AG10803 (cell line): ENCODE results near the gene PRG2.
"Not testable (repeated sequence)": the region's sequence is repeated elsewhere in the genome, so short reads cannot be mapped to it uniquely, and the experiment has no call there.

ENCODE experiments used
- DNase-seq: peaks from one replicate; pipeline ENCODE4 v3.0.0; 2010; ENCODE audit warnings: low read depth
- H3K4me3 ChIP-seq: 2 replicates; pipeline ENCODE4 v1.5.1; 2011; ENCODE audit warnings: mild to moderate bottlenecking, low read length, control low read depth
- TF ChIP-seq, protein P1 (sequence below): conservative IDR thresholded peaks from 2 replicates; pipeline ENCODE4 v1.5.1; 2011; ENCODE audit warnings: mild to moderate bottlenecking, low read length, control low read depth, inconsistent platforms

PRG2 gene

DNA sequence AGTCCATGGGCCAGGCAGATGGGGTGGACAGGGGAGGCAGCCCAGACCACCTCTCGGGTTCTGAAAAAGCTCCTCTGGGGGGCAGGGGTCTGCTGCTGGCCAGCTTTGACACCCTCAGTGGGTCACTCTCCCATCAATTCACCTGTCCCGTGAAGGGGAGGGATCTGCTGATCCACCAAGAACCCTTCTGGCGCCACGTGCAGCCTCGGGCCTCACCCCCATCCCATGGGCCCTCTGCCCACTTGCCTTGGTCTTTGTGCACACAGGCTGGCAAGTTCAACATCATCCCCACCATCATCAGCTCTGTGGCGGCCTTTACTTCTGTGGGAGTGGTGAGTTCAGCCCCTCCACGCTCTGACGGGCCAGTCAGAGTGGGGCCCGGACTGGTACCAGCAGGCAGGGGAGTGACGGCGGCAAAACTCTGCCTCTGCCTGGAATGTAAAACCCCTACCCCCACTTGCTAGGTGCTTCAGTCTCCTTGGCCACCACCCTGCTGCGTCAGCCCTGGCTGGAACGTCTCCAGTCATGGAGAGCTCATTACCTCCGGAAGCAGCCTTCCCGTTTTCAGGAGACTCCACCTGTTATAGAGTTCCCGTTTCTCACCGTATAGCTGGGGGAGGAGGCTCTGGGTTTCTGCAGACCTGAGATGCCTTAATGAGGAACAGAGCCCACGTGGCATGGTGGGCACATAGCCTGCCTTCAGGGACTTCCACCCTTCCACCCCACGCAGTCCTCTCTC, 22.2 kb downstream of the PRG2 start:
- DNase-seq = no peak
- H3K4me3 ChIP-seq = no peak overlapping the region
- TF ChIP-seq, protein P1, sequence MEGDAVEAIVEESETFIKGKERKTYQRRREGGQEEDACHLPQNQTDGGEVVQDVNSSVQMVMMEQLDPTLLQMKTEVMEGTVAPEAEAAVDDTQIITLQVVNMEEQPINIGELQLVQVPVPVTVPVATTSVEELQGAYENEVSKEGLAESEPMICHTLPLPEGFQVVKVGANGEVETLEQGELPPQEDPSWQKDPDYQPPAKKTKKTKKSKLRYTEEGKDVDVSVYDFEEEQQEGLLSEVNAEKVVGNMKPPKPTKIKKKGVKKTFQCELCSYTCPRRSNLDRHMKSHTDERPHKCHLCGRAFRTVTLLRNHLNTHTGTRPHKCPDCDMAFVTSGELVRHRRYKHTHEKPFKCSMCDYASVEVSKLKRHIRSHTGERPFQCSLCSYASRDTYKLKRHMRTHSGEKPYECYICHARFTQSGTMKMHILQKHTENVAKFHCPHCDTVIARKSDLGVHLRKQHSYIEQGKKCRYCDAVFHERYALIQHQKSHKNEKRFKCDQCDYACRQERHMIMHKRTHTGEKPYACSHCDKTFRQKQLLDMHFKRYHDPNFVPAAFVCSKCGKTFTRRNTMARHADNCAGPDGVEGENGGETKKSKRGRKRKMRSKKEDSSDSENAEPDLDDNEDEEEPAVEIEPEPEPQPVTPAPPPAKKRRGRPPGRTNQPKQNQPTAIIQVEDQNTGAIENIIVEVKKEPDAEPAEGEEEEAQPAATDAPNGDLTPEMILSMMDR = no peak

- DNase-seq = no peak
- H3K4me3 ChIP-seq = no peak overlapping the region
- TF ChIP-seq, protein P1 = no peak
Measured at GRCh38 chr11:57364851-57365660, 25.4 kb downstream of the PRG2 start.

DNA sequence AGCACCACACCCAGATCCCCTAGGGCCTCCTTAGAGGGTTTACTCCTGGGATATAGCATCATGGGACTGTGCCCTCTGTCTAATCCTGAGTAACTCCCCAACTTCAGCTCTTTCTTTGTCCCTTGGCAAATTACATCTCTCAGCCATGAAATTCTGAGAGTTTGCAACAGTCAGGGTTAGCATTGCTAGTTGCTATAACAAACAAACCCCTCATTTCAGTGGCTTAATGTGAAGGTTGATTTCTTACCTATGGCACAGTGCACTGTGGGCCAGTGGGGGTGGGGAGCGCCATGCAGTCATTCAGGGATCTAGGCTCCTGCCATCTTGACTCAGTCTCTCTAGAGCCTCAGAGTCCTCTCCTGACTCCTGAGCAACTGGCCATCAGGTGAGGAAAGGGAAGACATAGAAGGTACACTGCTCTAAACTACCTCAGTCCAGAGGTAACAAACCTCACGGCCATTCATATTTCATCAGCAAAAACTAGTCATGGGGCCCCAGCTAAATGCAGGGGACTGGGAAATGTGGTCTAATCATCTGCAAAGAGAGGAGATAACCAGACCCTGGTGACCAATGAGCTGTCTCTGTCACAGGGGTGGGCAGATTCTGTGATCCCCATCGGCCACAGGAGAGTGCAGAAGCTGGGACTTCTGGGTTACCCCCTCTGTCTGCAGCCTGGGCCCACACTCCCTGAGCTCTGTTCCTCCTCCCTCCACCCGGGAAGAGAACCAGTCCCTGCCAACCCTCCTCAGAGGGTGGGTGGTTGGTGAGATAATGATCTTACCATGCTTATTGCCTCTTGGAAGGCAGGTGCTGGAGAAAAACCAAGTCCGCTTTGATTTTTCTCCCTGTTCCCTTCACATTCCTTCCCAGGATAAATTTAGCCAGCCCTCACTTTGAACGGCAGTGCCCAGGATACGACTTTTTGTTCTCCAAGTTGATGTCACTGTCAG, 27.0 kb downstream of the PRG2 start:
- TF ChIP-seq, protein P1 = no peak
- DNase-seq = no peak
- no peak overlapping the region for H3K4me3 ChIP-seq

DNA sequence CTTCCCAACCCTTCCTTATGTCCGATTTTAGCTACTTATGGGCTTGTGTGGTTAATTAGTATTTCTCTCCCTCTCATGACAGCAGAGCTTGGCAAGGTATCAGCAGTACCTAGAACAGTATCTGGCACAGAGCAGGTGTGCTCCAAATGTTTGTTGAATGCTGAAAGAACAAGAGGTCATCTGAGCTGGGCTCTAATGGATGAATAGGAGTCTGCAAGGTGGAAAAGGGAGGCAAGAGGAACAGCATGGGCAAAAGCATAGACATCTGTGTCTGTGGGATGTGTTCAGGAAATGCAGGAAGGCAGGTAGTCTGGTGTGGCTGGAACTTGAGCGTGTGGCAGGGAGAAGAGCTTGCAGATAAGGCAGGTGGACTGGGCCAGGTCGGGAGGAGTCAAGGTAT, 28.5 kb downstream of the PRG2 start:
- no peak for DNase-seq
- TF ChIP-seq, protein P1 = no peak
- no peak overlapping the region for H3K4me3 ChIP-seq

DNA sequence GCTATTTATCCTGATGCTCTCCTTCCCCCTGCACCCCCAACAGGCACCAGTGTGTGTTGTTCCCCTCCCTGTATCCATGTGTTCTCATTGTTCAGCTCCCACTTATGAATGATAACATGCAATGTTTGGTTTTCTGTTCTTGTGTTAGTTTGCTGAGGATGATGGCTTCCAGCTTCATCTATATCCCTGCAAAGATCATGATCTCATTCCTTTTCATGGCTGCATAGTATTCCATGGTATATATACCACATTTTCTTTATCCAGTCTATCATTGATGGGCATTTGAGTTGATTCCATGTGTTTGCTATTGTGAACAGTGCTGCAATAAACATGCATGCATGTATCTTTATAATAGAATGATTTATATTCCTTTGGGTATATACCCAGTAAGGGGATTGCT, 29.0 kb downstream of the PRG2 start:
- DNase-seq, H3K4me3 ChIP-seq: not testable (repeated sequence)

- H3K4me3 ChIP-seq = no peak overlapping the region
- DNase-seq = no peak
- TF ChIP-seq, protein P1 = no peak
Measured at GRCh38 chr11:57360991-57361390, 29.5 kb downstream of the PRG2 start.

- TF ChIP-seq, protein P1 = no peak
- no peak for DNase-seq
- no peak overlapping the region for H3K4me3 ChIP-seq
Measured at GRCh38 chr11:57359896-57360690, 30.4 kb downstream of the PRG2 start.
